ENCODE results near the gene HLA-DMA.

DNA sequence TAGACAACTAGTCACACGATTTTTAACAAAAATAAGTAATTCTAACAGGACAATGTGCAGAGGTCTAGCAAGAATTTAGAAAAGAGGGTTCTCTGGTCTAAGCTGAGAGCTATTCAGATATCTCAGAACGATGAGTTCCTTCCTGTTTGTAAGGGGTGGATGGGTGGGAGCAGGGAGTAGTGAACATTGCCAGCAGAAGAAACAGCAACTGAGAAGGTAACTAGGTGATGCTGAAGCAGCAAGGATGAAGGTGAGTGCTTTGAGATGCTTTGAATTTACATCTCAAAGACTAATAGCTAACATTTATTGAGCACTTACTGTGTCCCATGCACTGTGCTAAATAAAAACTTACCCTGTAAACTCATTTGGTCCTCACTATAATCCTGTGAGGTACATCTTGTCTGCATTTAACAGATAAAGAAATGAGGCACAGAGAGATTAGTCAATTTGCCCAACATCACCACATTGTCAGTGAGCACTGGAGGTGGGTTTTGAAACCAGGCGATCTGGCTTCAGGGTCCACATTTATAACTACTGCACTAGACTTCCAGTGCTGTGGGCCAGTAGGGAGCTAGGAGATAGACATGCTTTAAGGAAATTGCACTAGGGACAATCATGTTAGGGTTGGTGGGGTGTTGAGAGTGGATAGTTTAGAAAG lies 31.2 kb upstream of the HLA-DMA start:
- no peak for TF ChIP-seq SMC3 (IDR thresholded peaks at IDR 0.05; ENCODE audit: low read length)
- TF ChIP-seq PTBP1 (IDR thresholded peaks at IDR 0.05; ENCODE audit: low read depth, low read length, poor library complexity, severe bottlenecking): no peak
- TF ChIP-seq PRPF4 (IDR thresholded peaks at IDR 0.05; ENCODE audit: low read depth, low read length, poor library complexity, severe bottlenecking): no peak
- TF ChIP-seq ESRRA (CRISPR knock-in tag; IDR thresholded peaks at IDR 0.05; ENCODE audit: low read depth): no peak
